Activated T-helper 1 cell treated with anti-CD3 and anti-CD28 coated beads, Interleukin-12 subunit alpha, Interleukin-12 subunit beta, Interleukin-2, Interleukin-4 antibody, amounts not matched to agents 30 ng/mL and 10 ng/mL and 1 ng/mL, durations not matched to agents 14 hours and 24 hours and 36 hours (primary cell): Measurements from ENCODE around the gene HSD17B2. TPM values are rescaled to one million over a fixed set of nuclear protein-coding genes. Genes with fewer than 3 reads are reported as not detected.
"Not testable (repeated sequence)": the region's sequence is repeated elsewhere in the genome, so short reads cannot be mapped to it uniquely, and the experiment has no call there.

Experiments used
- DNase-seq: peaks from one replicate; pipeline ENCODE4 v3.0.0; 2021; ENCODE audit warnings: low spot score
- H3K27ac Mint-ChIP-seq: one replicate; pipeline ENCODE4 v1.8.0; 2021; ENCODE audit warnings: mild to moderate bottlenecking, mixed read lengths
- H3K27me3 Mint-ChIP-seq: one replicate; pipeline ENCODE4 v1.8.0; 2022; ENCODE audit warnings: mild to moderate bottlenecking, moderate library complexity, mixed read lengths; ENCODE audit not compliant: insufficient read depth
- H3K36me3 Mint-ChIP-seq: one replicate; pipeline ENCODE4 v1.8.0; 2021; ENCODE audit warnings: low read depth, mixed read lengths
- H3K4me1 Mint-ChIP-seq: one replicate; pipeline ENCODE4 v1.8.0; 2021; ENCODE audit warnings: low read depth, mixed read lengths
- H3K4me3 Mint-ChIP-seq: one replicate; pipeline ENCODE4 v1.8.0; 2021; ENCODE audit warnings: mild to moderate bottlenecking, moderate library complexity, mixed read lengths
- H3K9me3 Mint-ChIP-seq: one replicate; pipeline ENCODE4 v1.8.0; 2021; ENCODE audit warnings: mixed read lengths
- intact Hi-C: fragments of 100-400 bp; cut with micrococcal nuclease; formaldehyde crosslinking; loops from one replicate; pipeline ENCODE4 v1.15.1; 2024
- total RNA-seq: library from RNA; stranded (reverse); gene quantifications from 2 replicates; pipeline ENCODE4 v1.2.3, GENCODE V29; 2022

HSD17B2 gene
- total RNA-seq, 1 donor from 2014 or later: not detected

DNA sequence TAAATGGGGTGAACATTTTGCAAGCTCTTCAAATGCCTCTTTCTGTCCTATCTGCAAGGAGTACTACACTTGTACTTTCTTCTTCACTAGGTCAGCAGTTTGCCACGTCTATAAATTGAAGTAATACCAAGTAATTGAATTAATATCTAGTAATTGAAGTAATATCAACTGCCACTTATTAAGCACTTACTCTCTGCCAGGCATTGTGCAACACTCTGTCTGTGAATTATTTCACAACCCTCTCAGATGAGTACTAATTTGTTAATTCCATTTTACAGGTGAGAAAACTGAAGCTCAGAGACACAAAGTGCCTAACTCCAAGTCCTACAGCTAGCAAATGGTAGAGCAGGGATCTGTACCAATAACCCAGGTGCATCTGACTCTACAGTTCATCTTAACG lies 27.9 kb upstream of the HSD17B2 start:
- H3K36me3 Mint-ChIP-seq: peaks cover 15% of the 10 kb centered on the region
- intact Hi-C loops: no loop called here
- H3K27ac Mint-ChIP-seq: no peak overlapping the region
- no peak for DNase-seq
- peaks cover 15% of the 10 kb centered on the region for H3K9me3 Mint-ChIP-seq
- peaks cover 16% of the 10 kb centered on the region for H3K4me1 Mint-ChIP-seq
- peaks cover under 1% of the 10 kb centered on the region for H3K27me3 Mint-ChIP-seq
- no peak overlapping the region for H3K4me3 Mint-ChIP-seq

DNA sequence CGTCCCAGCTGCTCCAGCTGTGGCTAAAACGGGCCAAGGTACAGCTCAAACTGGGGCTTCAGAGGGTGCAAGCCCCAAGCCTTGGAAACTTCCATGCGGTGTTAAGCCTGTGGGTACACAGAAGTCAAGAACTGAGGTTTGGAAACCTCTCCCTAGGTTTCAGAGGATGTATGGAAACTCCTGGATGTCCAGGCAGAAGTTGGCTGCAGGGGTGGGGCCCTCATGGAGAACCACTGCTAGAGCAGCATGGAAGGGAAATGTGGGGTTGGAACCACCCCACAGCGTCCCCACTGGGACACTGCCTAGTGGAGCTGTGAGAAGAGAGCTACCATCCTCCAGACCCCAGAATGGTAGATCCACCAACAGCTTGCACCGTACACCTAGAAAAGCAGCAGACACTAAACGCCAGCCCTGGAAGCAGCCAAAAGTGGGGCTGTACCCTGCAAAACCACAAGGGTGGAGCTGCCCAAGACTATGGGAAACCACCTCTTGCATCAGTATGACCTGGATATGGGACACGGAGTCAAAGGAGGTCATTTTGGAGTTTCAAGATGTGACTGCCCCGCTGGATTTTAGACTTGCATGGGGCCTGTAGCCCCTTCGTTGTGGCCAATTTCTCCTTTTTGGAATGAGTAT lies 26.0 kb upstream of the HSD17B2 start:
- Mint-ChIP-seq H3K36me3 (peaks cover 11% of the 10 kb centered on the region), H3K4me3 (peak overlapping the region; percentile 45), H3K27me3 (peaks cover 5% of the 10 kb centered on the region), H3K9me3 (peaks cover 15% of the 10 kb centered on the region), H3K27ac (no peak overlapping the region), H3K4me1 (peaks cover 16% of the 10 kb centered on the region)
- intact Hi-C loops: no loop called here
- DNase-seq: no peak

DNA sequence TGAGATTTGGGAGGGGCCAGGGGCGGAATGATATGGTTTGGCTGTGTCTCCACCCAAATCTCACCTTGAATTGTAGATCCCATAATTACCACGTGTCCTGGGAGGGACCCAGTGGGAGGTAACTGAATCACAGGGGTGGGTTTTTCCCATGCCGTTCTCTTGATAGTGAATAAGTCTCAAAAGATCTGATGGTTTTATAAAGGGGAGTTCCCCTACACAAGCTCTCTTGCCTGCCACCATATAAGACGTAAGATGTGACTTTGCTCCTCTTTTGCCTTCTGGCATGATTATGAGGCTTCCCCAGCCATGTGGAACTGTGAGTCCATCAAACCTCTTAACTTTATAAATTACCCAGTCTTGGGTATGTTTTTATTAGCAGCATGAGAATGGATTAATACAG lies 25.3 kb upstream of the HSD17B2 start:
- not testable (repeated sequence) for H3K27ac Mint-ChIP-seq, H3K27me3 Mint-ChIP-seq, DNase-seq
- Mint-ChIP-seq H3K36me3 (peaks cover 11% of the 10 kb centered on the region), H3K9me3 (peaks cover 15% of the 10 kb centered on the region), H3K4me3 (peak overlapping the region; percentile 45), H3K4me1 (peaks cover 16% of the 10 kb centered on the region)
- intact Hi-C loops: loop anchor here (2.0 kb wide), 2 partner anchors 73 to 161 kb away; partner anchors contain the start of gene MPHOSPH6

DNA sequence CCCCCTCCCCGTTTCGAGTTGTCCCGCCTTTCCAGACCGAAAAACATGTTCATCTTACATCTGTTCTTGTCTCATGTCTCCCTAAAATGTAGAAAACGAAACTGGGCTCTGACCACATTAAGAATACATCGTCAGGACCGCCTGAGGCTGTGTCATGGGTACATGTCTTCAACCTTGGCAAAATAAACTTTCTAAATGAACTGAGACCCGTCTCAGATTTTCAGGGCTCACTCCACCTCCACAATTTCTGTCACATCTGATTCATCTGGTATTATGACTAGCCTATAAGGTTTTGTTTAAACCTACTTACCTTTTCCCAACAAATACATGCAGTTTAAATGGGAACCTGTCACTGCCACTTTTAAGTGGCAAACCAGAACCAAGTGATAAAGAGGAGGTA lies 24.4 kb upstream of the HSD17B2 start:
- no peak for DNase-seq
- intact Hi-C loops: loop anchor here (2.0 kb wide), 2 partner anchors 72 to 160 kb away; partner anchors contain the start of gene MPHOSPH6
- H3K9me3 Mint-ChIP-seq: peaks cover 15% of the 10 kb centered on the region
- H3K27ac Mint-ChIP-seq: peak overlapping the region; percentile 13
- peaks cover 11% of the 10 kb centered on the region for H3K36me3 Mint-ChIP-seq
- peak overlapping the region; percentile 88 for H3K4me3 Mint-ChIP-seq
- H3K27me3 Mint-ChIP-seq: peaks cover 5% of the 10 kb centered on the region
- H3K4me1 Mint-ChIP-seq: peaks cover 16% of the 10 kb centered on the region

DNA sequence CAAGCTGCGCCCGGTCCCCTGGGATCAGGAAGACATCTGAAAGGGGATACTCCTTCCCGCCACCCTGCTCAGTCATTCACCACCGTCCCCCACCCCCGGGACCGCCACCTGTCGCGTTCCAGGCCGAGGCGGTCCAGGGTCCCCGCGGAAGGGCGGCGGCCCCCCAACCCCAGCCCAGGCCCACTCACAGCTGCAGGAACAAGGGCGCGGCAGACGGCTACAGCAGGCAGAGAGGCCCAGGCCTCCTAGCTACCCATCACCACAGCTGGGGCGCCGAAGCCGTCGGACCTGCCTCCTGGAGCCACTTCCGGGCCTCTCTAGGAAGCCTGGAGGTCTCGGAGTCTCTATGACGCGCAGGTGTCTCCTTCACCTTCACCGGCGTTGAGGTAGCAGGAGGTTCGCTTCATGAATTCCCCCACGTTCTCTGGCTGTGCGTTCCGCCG lies 23.8 kb upstream of the HSD17B2 start, which contains the start of gene SDR42E1:
Gene SDR42E1 (minus strand): TSS at position 272 of the 443 bp plus-strand sequence. CDS start 10,612 bp downstream, outside the sequence.
- Mint-ChIP-seq H3K4me3 (peak within 1 kb of the TSS; percentile 88), H3K27me3 (peaks cover 5% of the 10 kb centered on the region), H3K4me1 (peaks cover 16% of the 10 kb centered on the region), H3K36me3 (peaks cover 11% of the 10 kb centered on the region), H3K27ac (peak within 1 kb of the TSS; percentile 72), H3K9me3 (peaks cover 15% of the 10 kb centered on the region)
- peak; percentile 42 for DNase-seq
- intact Hi-C loops: loop anchor here (2.0 kb wide), 2 partner anchors 72 to 160 kb away; partner anchors contain the start of gene MPHOSPH6

DNA sequence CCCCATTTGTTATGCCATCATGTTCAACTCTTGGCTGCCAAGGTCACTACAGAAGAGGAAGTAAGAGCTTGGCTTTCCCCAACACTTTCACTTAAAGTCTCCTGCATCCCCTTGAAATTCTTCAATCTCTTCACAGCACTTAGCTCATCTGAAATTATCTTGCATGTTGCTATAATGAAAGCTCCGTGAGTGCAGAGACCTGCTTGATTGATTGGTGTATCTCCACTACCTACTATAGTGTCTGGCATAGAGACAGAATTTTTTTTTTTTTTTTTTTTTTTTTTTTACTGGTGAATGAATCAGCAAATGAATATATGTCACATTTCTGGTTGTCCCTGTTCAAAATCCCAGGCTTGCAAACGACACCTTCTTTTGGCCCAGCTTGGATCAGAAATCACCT lies 21.9 kb upstream of the HSD17B2 start:
- H3K4me1 Mint-ChIP-seq: peaks cover 16% of the 10 kb centered on the region
- no peak overlapping the region for H3K27ac Mint-ChIP-seq
- H3K36me3 Mint-ChIP-seq: peaks cover 7% of the 10 kb centered on the region
- peaks cover 6% of the 10 kb centered on the region for H3K27me3 Mint-ChIP-seq
- no peak for DNase-seq
- H3K9me3 Mint-ChIP-seq: peaks cover 12% of the 10 kb centered on the region
- no peak overlapping the region for H3K4me3 Mint-ChIP-seq
- intact Hi-C loops: no loop called here

DNA sequence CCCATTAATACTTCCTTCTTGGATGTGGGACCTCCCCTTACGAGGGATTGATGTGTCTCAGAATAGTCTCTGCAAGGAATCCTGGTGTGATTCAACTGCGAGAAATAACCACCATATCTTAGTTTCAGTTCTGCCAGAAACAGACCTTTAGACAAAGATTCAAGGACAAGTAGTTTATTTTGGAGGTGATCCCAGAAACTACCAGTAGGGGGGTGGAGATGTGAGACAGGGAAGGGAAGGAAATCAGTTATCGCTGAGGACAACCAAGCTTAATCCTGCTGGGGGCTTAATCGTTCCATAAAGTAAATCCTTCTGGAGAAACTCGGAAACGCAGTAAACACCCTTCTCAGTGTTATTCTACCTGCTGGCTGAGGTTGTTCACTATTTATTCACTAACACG lies 18.8 kb upstream of the HSD17B2 start:
- Mint-ChIP-seq H3K4me1 (peaks cover 8% of the 10 kb centered on the region), H3K4me3 (no peak overlapping the region), H3K9me3 (no peaks in the 10 kb centered on the region), H3K27ac (no peak overlapping the region), H3K27me3 (peaks cover 9% of the 10 kb centered on the region), H3K36me3 (no peaks in the 10 kb centered on the region)
- DNase-seq: no peak
- intact Hi-C loops: no loop called here

DNA sequence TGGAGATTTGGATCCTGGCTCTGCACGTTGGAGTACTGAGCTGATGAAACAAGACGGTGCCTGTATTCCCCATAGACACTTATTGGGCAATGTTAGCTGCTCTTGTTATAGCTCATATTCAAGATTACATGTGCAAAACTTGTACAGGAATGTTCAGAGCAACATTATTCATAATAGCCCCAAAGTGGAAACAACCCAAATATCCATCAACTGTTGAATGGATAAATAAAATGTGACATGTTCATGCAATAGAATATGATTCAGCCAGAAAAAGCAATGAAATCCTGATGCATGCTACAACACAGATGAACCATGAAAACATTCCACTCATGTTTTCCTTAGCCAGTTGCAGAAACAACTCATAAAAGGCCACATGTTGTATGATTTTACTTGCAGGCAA lies 18.1 kb upstream of the HSD17B2 start:
- DNase-seq: no peak
- H3K4me1 Mint-ChIP-seq: peaks cover 2% of the 10 kb centered on the region
- H3K27me3 Mint-ChIP-seq: peaks cover 11% of the 10 kb centered on the region
- intact Hi-C loops: no loop called here
- H3K27ac Mint-ChIP-seq: no peak overlapping the region
- no peaks in the 10 kb centered on the region for H3K9me3 Mint-ChIP-seq
- no peaks in the 10 kb centered on the region for H3K36me3 Mint-ChIP-seq
- no peak overlapping the region for H3K4me3 Mint-ChIP-seq

DNA sequence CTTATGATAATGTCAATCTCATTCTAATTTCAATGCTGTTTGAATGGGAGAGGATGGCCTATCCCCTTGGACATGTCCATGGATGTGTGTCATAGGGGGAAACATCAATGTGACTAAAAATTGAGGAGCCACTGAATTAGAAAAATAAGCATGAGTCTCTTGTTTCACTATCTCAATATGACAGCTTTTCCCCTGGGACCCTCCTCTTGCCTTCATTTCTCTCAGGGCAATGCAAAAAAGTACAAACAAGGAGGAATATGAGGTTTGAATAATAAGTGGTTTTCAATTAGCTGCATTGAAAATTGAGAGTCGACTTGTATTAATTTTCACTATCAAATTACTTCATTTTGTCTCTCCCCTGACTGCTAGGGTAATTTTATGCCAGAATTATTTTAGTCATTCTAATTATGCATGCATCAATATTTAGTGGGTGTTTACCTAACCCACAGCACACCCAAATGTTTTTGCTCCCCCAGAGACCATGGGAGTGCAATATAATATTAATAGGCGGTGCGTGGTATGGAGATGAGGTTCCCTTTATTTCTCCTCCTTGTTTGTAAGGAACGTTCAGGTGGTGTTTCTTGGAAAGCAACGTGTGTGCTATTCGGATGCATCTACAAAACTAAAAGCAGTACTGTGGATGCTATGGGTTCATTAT lies 17.0 kb upstream of the HSD17B2 start:
- Mint-ChIP-seq H3K4me1 (no peaks in the 10 kb centered on the region), H3K36me3 (no peaks in the 10 kb centered on the region), H3K9me3 (no peaks in the 10 kb centered on the region), H3K27ac (no peak overlapping the region), H3K27me3 (peaks cover 9% of the 10 kb centered on the region), H3K4me3 (no peak overlapping the region)
- no peak for DNase-seq
- intact Hi-C loops: no loop called here

DNA sequence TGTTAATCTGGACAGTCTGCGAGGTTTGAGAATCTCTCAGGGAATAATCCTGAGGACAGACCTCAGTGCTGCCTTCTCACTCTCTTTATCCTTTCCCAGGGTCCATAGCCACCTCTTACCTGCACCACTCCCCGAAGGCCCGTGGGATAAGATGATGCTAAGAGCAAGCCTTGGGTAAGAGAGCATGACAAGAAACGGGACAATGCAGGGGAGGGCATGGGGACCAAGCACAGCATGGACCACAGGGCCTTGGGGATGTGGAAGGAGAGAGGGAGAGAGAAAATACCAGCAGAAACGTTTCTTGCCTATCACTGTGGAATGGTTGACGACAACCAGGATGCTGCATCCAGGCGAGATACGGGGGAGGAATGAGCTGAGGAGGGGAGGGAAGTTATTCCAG lies 15.5 kb upstream of the HSD17B2 start:
- H3K4me3 Mint-ChIP-seq: no peak overlapping the region
- intact Hi-C loops: no loop called here
- H3K9me3 Mint-ChIP-seq: no peaks in the 10 kb centered on the region
- H3K27ac Mint-ChIP-seq: no peak overlapping the region
- H3K4me1 Mint-ChIP-seq: no peaks in the 10 kb centered on the region
- peaks cover 16% of the 10 kb centered on the region for H3K27me3 Mint-ChIP-seq
- DNase-seq: no peak
- no peaks in the 10 kb centered on the region for H3K36me3 Mint-ChIP-seq

DNA sequence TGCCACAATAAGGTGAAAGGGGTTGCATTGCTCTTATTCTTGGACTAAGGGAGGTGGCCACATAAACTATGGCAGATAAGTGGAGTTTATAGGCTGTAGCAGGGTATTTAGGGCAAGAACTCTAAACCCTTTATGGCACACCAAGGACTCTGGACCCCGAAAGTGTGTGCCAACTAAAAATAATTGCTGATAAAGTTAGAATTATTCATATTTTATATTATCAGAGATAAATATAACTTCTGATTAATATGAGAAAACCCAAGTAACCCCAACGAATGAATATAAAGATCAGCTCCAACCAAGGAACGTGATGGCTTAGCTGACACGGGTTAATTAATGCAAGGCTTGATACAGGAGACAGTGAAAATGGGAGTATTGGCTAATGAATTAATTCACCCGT lies 15.0 kb upstream of the HSD17B2 start:
- H3K27me3 Mint-ChIP-seq: peaks cover 16% of the 10 kb centered on the region
- H3K4me1 Mint-ChIP-seq: no peaks in the 10 kb centered on the region
- no peaks in the 10 kb centered on the region for H3K36me3 Mint-ChIP-seq
- H3K9me3 Mint-ChIP-seq: no peaks in the 10 kb centered on the region
- intact Hi-C loops: no loop called here
- no peak for DNase-seq
- no peak overlapping the region for H3K27ac Mint-ChIP-seq
- no peak overlapping the region for H3K4me3 Mint-ChIP-seq

DNA sequence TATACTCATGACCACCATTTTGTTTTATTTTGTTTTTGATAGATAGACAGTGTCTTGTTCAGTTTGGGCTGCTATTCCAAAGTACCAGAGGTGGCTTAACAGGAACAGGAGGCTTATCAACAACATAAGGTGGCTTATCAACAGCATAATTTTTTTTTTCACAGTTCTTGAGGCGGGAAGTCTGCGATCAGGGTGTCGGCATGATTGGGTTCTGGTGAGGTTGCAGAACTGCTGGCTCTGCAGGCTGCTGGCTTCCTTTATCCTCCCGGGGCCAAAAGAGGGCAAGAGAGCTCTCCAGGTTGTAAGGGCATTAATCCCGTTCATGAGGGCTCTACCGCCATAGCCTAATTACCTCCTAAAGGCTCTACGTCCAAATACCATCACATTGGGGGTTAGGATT lies 11.8 kb upstream of the HSD17B2 start:
- Mint-ChIP-seq H3K27ac (no peak overlapping the region), H3K9me3 (no peaks in the 10 kb centered on the region)

DNA sequence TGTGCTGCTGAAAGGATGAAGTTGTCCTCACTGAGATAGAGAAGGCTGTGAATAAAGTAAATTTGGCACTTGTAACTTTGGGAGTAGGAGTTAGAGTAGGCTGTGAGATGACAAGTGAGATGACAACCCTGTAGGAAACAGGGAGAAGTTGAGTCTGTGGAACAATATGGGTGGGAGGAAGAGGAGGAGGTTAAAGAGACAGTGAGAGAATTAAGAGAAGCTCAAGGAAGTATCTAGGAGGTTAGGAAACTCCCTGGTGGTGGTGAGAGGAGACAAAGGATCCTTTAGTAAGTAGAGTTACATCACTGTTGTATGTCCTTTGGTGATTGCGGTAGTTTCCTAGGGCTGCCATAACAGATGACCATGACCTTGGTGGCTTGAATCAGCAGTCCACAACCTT lies 10.7 kb upstream of the HSD17B2 start:
- intact Hi-C loops: no loop called here
- Mint-ChIP-seq H3K27me3 (peaks cover 14% of the 10 kb centered on the region), H3K27ac (no peak overlapping the region), H3K9me3 (no peaks in the 10 kb centered on the region), H3K4me1 (no peaks in the 10 kb centered on the region), H3K4me3 (no peak overlapping the region), H3K36me3 (no peaks in the 10 kb centered on the region)
- DNase-seq: no peak

More for the DNA sequence above, 11.8 kb upstream of the HSD17B2 start:
- DNase-seq: no peak
- Mint-ChIP-seq H3K27me3 (peaks cover 15% of the 10 kb centered on the region), H3K4me1 (no peaks in the 10 kb centered on the region), H3K4me3 (no peak overlapping the region), H3K36me3 (no peaks in the 10 kb centered on the region)
- intact Hi-C loops: no loop called here
